Type B pancreatic cell (in vitro differentiated cells): ENCODE results near the gene CIB2. TPM values are rescaled to one million over a fixed set of nuclear protein-coding genes. Genes with fewer than 3 reads are reported as not detected.
A peak's percentile ranks its signal among the peaks of the same experiment; 100 is the strongest.

Source experiments
- DNase-seq: peaks from one replicate; pipeline ENCODE4 v3.0.0; 2021; ENCODE audit warnings: mixed read lengths; ENCODE audit not compliant: unreplicated experiment; ENCODE audit errors: extremely low spot score
- H3K27ac Mint-ChIP-seq: 2 replicates; pipeline ENCODE4 v1.8.0; 2021; ENCODE audit warnings: mild to moderate bottlenecking, mixed read lengths
- H3K27me3 Mint-ChIP-seq: 2 replicates; pipeline ENCODE4 v1.8.0; 2021; ENCODE audit warnings: mixed read lengths
- H3K36me3 Mint-ChIP-seq: 2 replicates; pipeline ENCODE4 v1.8.0; 2021; ENCODE audit warnings: mixed read lengths
- H3K4me1 Mint-ChIP-seq: one replicate; pipeline ENCODE4 v1.8.0; 2021; ENCODE audit warnings: mixed read lengths; ENCODE audit not compliant: unreplicated experiment
- H3K4me3 Mint-ChIP-seq: 2 replicates; pipeline ENCODE4 v1.8.0; 2021; ENCODE audit warnings: mild to moderate bottlenecking, mixed read lengths
- H3K9me3 Mint-ChIP-seq: 2 replicates; pipeline ENCODE4 v1.8.0; 2021; ENCODE audit warnings: mixed read lengths
- CTCF ChIP-seq: fragments of 200-600 bp; sonication (generic); conservative IDR thresholded peaks from 2 replicates; pipeline ENCODE4 v1.5.0; 2021; ENCODE audit warnings: antibody characterized with exemption, mild to moderate bottlenecking
- total RNA-seq: library from RNA; stranded (reverse); gene quantifications from 2 replicates; pipeline ENCODE4 v1.2.1, GENCODE V29; 2021; ENCODE audit warnings: low replicate concordance

The CIB2 gene
- total RNA-seq, 1 donor from 2014 or later, result 20.1 TPM

GRCh38 chr15:78148392-78149067, 17.3 kb upstream of the CIB2 start:
- peaks cover 7% of the 10 kb centered on the region for H3K36me3 Mint-ChIP-seq
- H3K27me3 Mint-ChIP-seq, result no peaks in the 10 kb centered on the region
- peaks cover 23% of the 10 kb centered on the region for H3K4me1 Mint-ChIP-seq
- no peak for TF ChIP-seq CTCF
- peak overlapping the region; percentile 97 for H3K27ac Mint-ChIP-seq
- no peaks in the 10 kb centered on the region for H3K9me3 Mint-ChIP-seq
- no peak for DNase-seq
- peak overlapping the region; percentile 97 for H3K4me3 Mint-ChIP-seq

- H3K4me1 Mint-ChIP-seq, result peaks cover 23% of the 10 kb centered on the region
Measured at GRCh38 chr15:78147566-78147965, 16.3 kb upstream of the CIB2 start.

GRCh38 chr15:78146425-78147154, 15.3 kb upstream of the CIB2 start:
- Mint-ChIP-seq H3K36me3 (peaks cover 3% of the 10 kb centered on the region), H3K27ac (no peak overlapping the region), H3K9me3 (no peaks in the 10 kb centered on the region), H3K4me3 (peak overlapping the region; percentile 76), H3K27me3 (no peaks in the 10 kb centered on the region), H3K4me1 (peaks cover 23% of the 10 kb centered on the region)
- DNase-seq, result no peak
- no peak for TF ChIP-seq CTCF

More at GRCh38 chr15:78147566-78147965, 16.3 kb upstream of the CIB2 start:
- H3K36me3 Mint-ChIP-seq, result peaks cover 3% of the 10 kb centered on the region
- no peaks in the 10 kb centered on the region for H3K27me3 Mint-ChIP-seq
- H3K27ac Mint-ChIP-seq, result peak overlapping the region; percentile 74
- H3K9me3 Mint-ChIP-seq, result no peaks in the 10 kb centered on the region
- no peak for DNase-seq
- peak overlapping the region; percentile 76 for H3K4me3 Mint-ChIP-seq
- no peak for TF ChIP-seq CTCF

GRCh38 chr15:78142332-78142731, 11.1 kb upstream of the CIB2 start:
- peaks cover under 1% of the 10 kb centered on the region for H3K4me1 Mint-ChIP-seq
- no peaks in the 10 kb centered on the region for H3K36me3 Mint-ChIP-seq
- no peaks in the 10 kb centered on the region for H3K9me3 Mint-ChIP-seq
- no peak for TF ChIP-seq CTCF
- H3K4me3 Mint-ChIP-seq, result no peak overlapping the region
- H3K27me3 Mint-ChIP-seq, result no peaks in the 10 kb centered on the region
- H3K27ac Mint-ChIP-seq, result no peak overlapping the region
- DNase-seq, result no peak

GRCh38 chr15:78140292-78140691, 9.0 kb upstream of the CIB2 start:
- Mint-ChIP-seq H3K9me3 (no peaks in the 10 kb centered on the region), H3K4me1 (no peaks in the 10 kb centered on the region), H3K4me3 (no peak overlapping the region), H3K27me3 (no peaks in the 10 kb centered on the region), H3K36me3 (no peaks in the 10 kb centered on the region), H3K27ac (no peak overlapping the region)
- DNase-seq, result no peak
- TF ChIP-seq CTCF, result no peak
